RWPE2 (cell line): Measurements from ENCODE around the gene TBL1X.
A peak's percentile ranks its signal among the peaks of the same experiment; 100 is the strongest.

Experiments used
- ATAC-seq: fragments of 200-7000 bp; cut with Tn5 transposase; 3 replicates; pipeline ENCODE4 v1.9.1; 2021; ENCODE audit warnings: low read depth
- DNase-seq: peaks from one replicate; pipeline ENCODE4 v3.0.0-alpha.2; 2020; ENCODE audit warnings: low spot score
- H3K27ac ChIP-seq: fragments of 450-650 bp; 2 replicates; pipeline ENCODE4 v1.5.1; 2017; ENCODE audit warnings: mild to moderate bottlenecking; ENCODE audit not compliant: poor library complexity, severe bottlenecking
- H3K27me3 ChIP-seq: fragments of 250-450 bp; sonication (Bioruptor Pico); 2 replicates; pipeline ENCODE4 v1.5.1; 2021; ENCODE audit warnings: mild to moderate bottlenecking, moderate library complexity; ENCODE audit not compliant: insufficient read depth, poor library complexity, severe bottlenecking
- H3K36me3 ChIP-seq: fragments of 250-450 bp; sonication (Bioruptor Pico); 2 replicates; pipeline ENCODE4 v1.5.1; 2020; ENCODE audit warnings: low read depth, mild to moderate bottlenecking, moderate library complexity
- H3K4me1 ChIP-seq: fragments of 250-450 bp; sonication (Bioruptor Pico); 2 replicates; pipeline ENCODE4 v1.5.1; 2021; ENCODE audit warnings: mild to moderate bottlenecking, moderate library complexity; ENCODE audit not compliant: insufficient read depth, poor library complexity, severe bottlenecking
- H3K4me3 ChIP-seq: fragments of 250-450 bp; sonication (Bioruptor Pico); 2 replicates; pipeline ENCODE4 v1.5.1; 2021; ENCODE audit warnings: mild to moderate bottlenecking, moderate library complexity; ENCODE audit not compliant: severe bottlenecking
- H3K9me3 ChIP-seq: fragments of 250-450 bp; sonication (Bioruptor Pico); 2 replicates; pipeline ENCODE4 v1.5.1; 2021; ENCODE audit warnings: mild to moderate bottlenecking, moderate library complexity; ENCODE audit not compliant: severe bottlenecking
- CTCF ChIP-seq: fragments of 450-650 bp; IDR thresholded peaks from one replicate; pipeline ENCODE4 v1.5.1; 2017; ENCODE audit warnings: mild to moderate bottlenecking, moderate library complexity; ENCODE audit not compliant: poor library complexity, severe bottlenecking

TBL1X gene

GRCh38 chrX:9785944-9786797, 321.3 kb downstream of the TBL1X start, which contains the start of gene SHROOM2:
Gene SHROOM2, plus strand, starts transcription at chrX:9786429. Its CDS starts 117 bp downstream, at chrX:9786546.
- peak; percentile 40; the same call in 2 of the 3 replicates for ATAC-seq
- H3K36me3 ChIP-seq, result no peaks in the 10 kb centered on the region
- no peaks in the 10 kb centered on the region for H3K27me3 ChIP-seq
- no peaks in the 10 kb centered on the region for H3K9me3 ChIP-seq
- H3K4me3 ChIP-seq, result peak within 1 kb of the TSS; percentile 85
- peak within 1 kb of the TSS; percentile 54 for H3K27ac ChIP-seq
- H3K4me1 ChIP-seq, result peaks cover 8% of the 10 kb centered on the region
- TF ChIP-seq CTCF, result no peak
- DNase-seq, result no peak

- H3K4me3 ChIP-seq, result peak overlapping the region; percentile 85
- peak overlapping the region; percentile 54 for H3K27ac ChIP-seq
- TF ChIP-seq CTCF, result no peak
- DNase-seq, result no peak
- no peaks in the 10 kb centered on the region for H3K9me3 ChIP-seq
- ATAC-seq, result peak; percentile 42; the same call in 2 of the 3 replicates
- no peaks in the 10 kb centered on the region for H3K27me3 ChIP-seq
- H3K4me1 ChIP-seq, result peaks cover 8% of the 10 kb centered on the region
- H3K36me3 ChIP-seq, result no peaks in the 10 kb centered on the region
Measured at GRCh38 chrX:9786798-9787635, 322.2 kb downstream of the TBL1X start.

- DNase-seq (no peak), ATAC-seq (peak; percentile 50)
- no peaks in the 10 kb centered on the region for H3K36me3 ChIP-seq
- H3K27me3 ChIP-seq, result no peaks in the 10 kb centered on the region
- H3K27ac ChIP-seq, result no peak overlapping the region
- no peak overlapping the region for H3K4me3 ChIP-seq
- H3K9me3 ChIP-seq, result no peaks in the 10 kb centered on the region
- peaks cover 8% of the 10 kb centered on the region for H3K4me1 ChIP-seq
- no peak for TF ChIP-seq CTCF
Measured at GRCh38 chrX:9788911-9789310, 324.1 kb downstream of the TBL1X start.

- H3K27me3 ChIP-seq, result no peaks in the 10 kb centered on the region
- no peaks in the 10 kb centered on the region for H3K9me3 ChIP-seq
- DNase-seq (no peak), ATAC-seq (no peak)
- peaks cover 8% of the 10 kb centered on the region for H3K4me1 ChIP-seq
- H3K36me3 ChIP-seq, result no peaks in the 10 kb centered on the region
- H3K27ac ChIP-seq, result no peak overlapping the region
- TF ChIP-seq CTCF, result no peak
- no peak overlapping the region for H3K4me3 ChIP-seq
Measured at GRCh38 chrX:9789555-9789954, 324.7 kb downstream of the TBL1X start.
